Liver (tissue), 9 donors: ENCODE results near the gene KCNQ4. TPM values are rescaled to one million over a fixed set of nuclear protein-coding genes. Genes with fewer than 3 reads are reported as not detected.

Experiments used
- DNase-seq: peaks from one replicate; pipeline ENCODE4 v3.0.0-alpha.2; 2017; ENCODE audit warnings: low spot score
- H3K27ac ChIP-seq, 2 donors: one replicate each; pipeline ENCODE4 v1.7.0; 2013; ENCODE audit warnings: inconsistent platforms in 2 of 2, low read length in 2 of 2, control low read depth in 1 of 2, low read depth in 1 of 2, mild to moderate bottlenecking in 1 of 2
- H3K27me3 ChIP-seq, 4 donors: one replicate each; pipeline versions ENCODE4 v1.6.1 to v1.7.0; 2013; ENCODE audit warnings: low read length in 3 of 4, inconsistent platforms in 1 of 4, mild to moderate bottlenecking in 1 of 4, moderate library complexity in 1 of 4; ENCODE audit not compliant: control insufficient read depth in 4 of 4, insufficient read depth in 4 of 4
- H3K36me3 ChIP-seq, 4 donors: one replicate each; pipeline versions ENCODE4 v1.6.1 to v1.7.0; 2013; ENCODE audit warnings: low read length in 3 of 4, mild to moderate bottlenecking in 3 of 4, low read depth in 1 of 4, moderate library complexity in 1 of 4; ENCODE audit not compliant: control insufficient read depth in 4 of 4, insufficient read depth in 3 of 4
- H3K4me1 ChIP-seq, 4 donors: one replicate each; pipeline versions ENCODE4 v1.6.1 to v1.7.0; 2013; ENCODE audit warnings: low read length in 3 of 4, mild to moderate bottlenecking in 3 of 4, moderate library complexity in 1 of 4; ENCODE audit not compliant: control insufficient read depth in 4 of 4, insufficient read depth in 4 of 4
- H3K4me3 ChIP-seq, 3 donors: one replicate each; pipeline versions ENCODE4 v1.6.1 to v1.7.0; 2013; ENCODE audit warnings: low read length in 3 of 3, control low read depth in 1 of 3, low read depth in 1 of 3, mild to moderate bottlenecking in 1 of 3
- H3K9ac ChIP-seq, 2 donors: one replicate each; pipeline ENCODE4 v1.7.0; 2013; ENCODE audit warnings: low read length in 2 of 2, mild to moderate bottlenecking in 2 of 2, moderate library complexity in 2 of 2, control low read depth in 1 of 2, low read depth in 1 of 2
- H3K9me3 ChIP-seq, 4 donors: one replicate each; pipeline versions ENCODE4 v1.6.1 to v1.7.0; 2013; ENCODE audit warnings: low read length in 3 of 4; ENCODE audit not compliant: control insufficient read depth in 4 of 4
- ATF3 ChIP-seq: IDR thresholded peaks from 2 replicates; pipeline ENCODE4 v1.6.1; 2016; ENCODE audit warnings: antibody characterized with exemption
- EGR1 ChIP-seq, 2 donors: IDR thresholded peaks; 2 replicates each; pipeline ENCODE4 v1.6.1; 2016 to 2018; ENCODE audit warnings: antibody characterized with exemption in 2 of 2, low read depth in 2 of 2
- FOXA1 ChIP-seq: IDR thresholded peaks from 2 replicates; pipeline ENCODE4 v1.6.1; 2016; ENCODE audit warnings: antibody characterized with exemption
- FOXA2 ChIP-seq: IDR thresholded peaks from 2 replicates; pipeline ENCODE4 v1.6.1; 2016; ENCODE audit warnings: antibody characterized with exemption
- GABPA ChIP-seq, 2 donors: IDR thresholded peaks in 1 of 2; conservative IDR thresholded peaks in 1 of 2; 2 replicates each; pipeline ENCODE4 v1.6.1; 2016; ENCODE audit warnings: antibody characterized with exemption in 2 of 2, mild to moderate bottlenecking in 1 of 2, moderate library complexity in 1 of 2
- HNF4G ChIP-seq: IDR thresholded peaks from 2 replicates; pipeline ENCODE4 v1.6.1; 2016; ENCODE audit warnings: antibody characterized with exemption
- MAX ChIP-seq: IDR thresholded peaks from 2 replicates; pipeline ENCODE4 v1.6.1; 2016; ENCODE audit warnings: antibody characterized with exemption
- NR2F2 ChIP-seq: IDR thresholded peaks from 2 replicates; pipeline ENCODE4 v1.6.1; 2016; ENCODE audit warnings: antibody characterized with exemption
- RAD21 ChIP-seq, 2 donors: IDR thresholded peaks; 2 replicates each; pipeline ENCODE4 v1.6.1; 2016; ENCODE audit warnings: antibody characterized with exemption in 2 of 2, mild to moderate bottlenecking in 2 of 2
- RXRA ChIP-seq, 2 donors: IDR thresholded peaks; 2 replicates each; pipeline ENCODE4 v1.6.1; 2017 to 2018; ENCODE audit warnings: antibody characterized with exemption in 2 of 2, mild to moderate bottlenecking in 1 of 2
- SP1 ChIP-seq: IDR thresholded peaks from 2 replicates; pipeline ENCODE4 v1.6.1; 2018; ENCODE audit warnings: antibody characterized with exemption, mild to moderate bottlenecking
- TAF1 ChIP-seq: conservative IDR thresholded peaks from 2 replicates; pipeline ENCODE4 v1.6.1; 2016; ENCODE audit warnings: antibody characterized with exemption, mild to moderate bottlenecking
- YY1 ChIP-seq: IDR thresholded peaks from 2 replicates; pipeline ENCODE4 v1.6.1; 2016; ENCODE audit warnings: antibody characterized with exemption, mild to moderate bottlenecking
- WGBS: extraction: QIAGEN DNeasy Blood & Tissue Kit; methylation state at CpG from one replicate; pipeline ENCODE4 v1.1.7; 2013; 5-methylcytosine and 5-hydroxymethylcytosine counted together
- polyA plus RNA-seq, 2 donors: library from polyadenylated mRNA; stranded (reverse) in 1 of 2; unstranded in 1 of 2; fragments of 200-250 nt in 1 of 2; fragments of >200 nt in 1 of 2; fragmentation: Nextera tagmentation in 1 of 2; extraction: Ambion mirVana in 1 of 2; gene quantifications; one replicate each; pipeline versions ENCODE4 v1.2.1 to v1.2.3, GENCODE V29; 2013 to 2015
- total RNA-seq, 2 donors: library from RNA; depleted of rRNA; stranded (reverse); fragments of >200 nt; gene quantifications; one replicate each; pipeline ENCODE4 v1.2.3, GENCODE V29; 2014
- donor health status: healthy.
- donor health status: healthy.
- donor health status: healthy.
- donor health status: healthy.
- donor health status: healthy.

Gene KCNQ4
- total and polyA plus RNA-seq, 4 donors: 0.10 to 2.1 (median 0.27) TPM

DNA sequence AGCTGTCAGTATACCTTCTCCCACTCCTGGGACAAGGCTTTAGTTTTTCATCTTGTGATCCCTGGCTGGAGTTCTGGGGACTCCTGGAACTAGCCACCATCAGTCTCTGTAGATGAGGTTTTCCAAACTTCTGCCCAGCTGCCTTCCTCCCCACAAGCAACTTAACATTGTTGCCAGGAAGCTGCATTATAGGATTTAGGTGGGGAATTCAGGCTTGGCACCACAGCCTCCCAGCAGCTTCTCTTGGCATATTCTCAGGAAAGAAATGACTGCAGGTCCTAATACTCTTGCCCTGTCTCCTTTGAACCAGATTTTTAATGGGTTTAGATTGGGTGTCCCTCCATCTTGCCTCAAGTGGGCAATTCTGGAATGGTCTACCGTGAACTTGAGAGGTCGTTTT is 18.6 kb upstream of the KCNQ4 start:
- peaks cover 3 to 15% (median 4%) of the 10 kb centered on the region in 4 donors for H3K4me1 ChIP-seq
- no peak overlapping the region for H3K27ac ChIP-seq
- no peak for TF ChIP-seq RXRA (IDR thresholded peaks at IDR 0.05)
- no peak for TF ChIP-seq SP1
- TF ChIP-seq MAX: no peak
- TF ChIP-seq TAF1: no peak
- H3K9me3 ChIP-seq: no peaks in the 10 kb centered on the region
- H3K4me3 ChIP-seq: no peak overlapping the region
- H3K27me3 ChIP-seq: no peaks in the 10 kb centered on the region
- DNase-seq: no peak
- H3K9ac ChIP-seq: no peak overlapping the region
- WGBS: 65% methylated on average over 2 of the region's 2 CpGs
- H3K36me3 ChIP-seq: peaks cover 13 to 72% (median 64%) of the 10 kb centered on the region in 4 donors

DNA sequence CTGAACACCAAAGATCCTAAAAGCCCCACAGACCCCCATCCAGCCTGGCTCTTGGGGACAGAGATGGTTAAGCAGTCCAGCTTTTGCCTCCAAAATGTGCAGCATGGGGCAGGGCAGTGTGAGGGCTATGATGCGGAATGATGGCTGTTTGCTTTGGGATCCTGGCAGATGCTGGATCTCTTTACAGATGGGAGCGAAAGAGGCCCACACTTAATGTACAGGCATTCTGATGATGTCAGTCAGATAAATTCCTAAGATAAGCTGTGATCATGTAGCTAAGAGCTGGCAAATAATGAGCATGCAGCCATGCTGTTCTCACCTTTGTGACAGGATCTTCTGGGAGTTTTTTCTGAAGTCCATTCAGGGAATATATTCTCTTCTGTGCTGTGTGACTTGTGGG is 17.6 kb upstream of the KCNQ4 start:
- H3K27ac ChIP-seq: no peak overlapping the region
- H3K4me3 ChIP-seq: no peak overlapping the region
- TF ChIP-seq MAX (no peak), RAD21 (IDR thresholded peaks at IDR 0.05) (no peak), RXRA (IDR thresholded peaks at IDR 0.05) (no peak), SP1 (no peak), FOXA2 (no peak), EGR1 (IDR thresholded peaks at IDR 0.05; ENCODE audit: low read depth in 2 of 2) (no peak), HNF4G (no peak), GABPA (IDR thresholded peaks at IDR 0.05 in 1 of 2, conservative IDR thresholded peaks at IDR 0.05 in 1 of 2) (no peak), ATF3 (no peak)
- peaks cover 12 to 74% (median 64%) of the 10 kb centered on the region in 4 donors for H3K36me3 ChIP-seq
- WGBS: over 99% methylated on average over 2 of the region's 2 CpGs
- H3K9me3 ChIP-seq: no peaks in the 10 kb centered on the region
- no peak for DNase-seq
- peaks cover 2 to 14% (median 2%) of the 10 kb centered on the region in 4 donors for H3K4me1 ChIP-seq
- H3K9ac ChIP-seq: no peak overlapping the region
- H3K27me3 ChIP-seq: no peaks in the 10 kb centered on the region

DNA sequence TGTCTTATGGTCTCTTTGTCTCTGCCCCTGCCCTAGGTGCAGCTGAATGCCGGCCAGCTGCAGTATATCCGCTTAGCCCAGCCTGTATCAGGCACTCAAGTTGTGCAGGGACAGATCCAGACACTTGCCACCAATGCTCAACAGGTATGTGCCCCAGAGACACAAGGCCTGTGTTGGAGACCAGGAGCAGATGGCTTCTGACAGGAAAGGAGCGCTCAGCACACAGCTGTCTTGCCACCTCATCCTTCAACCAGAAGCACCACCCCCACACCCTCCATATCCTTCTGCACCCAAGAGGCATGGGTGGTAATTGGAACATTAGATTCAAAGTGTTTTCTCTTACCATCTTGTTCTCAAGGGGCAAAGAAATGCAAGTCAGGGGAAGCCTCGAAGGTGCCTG is 17.0 kb upstream of the KCNQ4 start:
- 97% methylated on average over 4 of the region's 4 CpGs for WGBS
- Histone ChIP-seq H3K36me3 (peaks cover 12 to 78% (median 64%) of the 10 kb centered on the region in 4 donors), H3K27ac (no peak overlapping the region), H3K27me3 (no peaks in the 10 kb centered on the region), H3K9ac (no peak overlapping the region), H3K4me3 (no peak overlapping the region), H3K9me3 (no peaks in the 10 kb centered on the region), H3K4me1 (peaks cover 2 to 9% (median 2%) of the 10 kb centered on the region in 4 donors)
- no peak for TF ChIP-seq ATF3
- TF ChIP-seq EGR1 (IDR thresholded peaks at IDR 0.05; ENCODE audit: low read depth in 2 of 2): no peak
- TF ChIP-seq NR2F2: no peak
- TF ChIP-seq RAD21 (IDR thresholded peaks at IDR 0.05): no peak
- no peak for TF ChIP-seq GABPA (IDR thresholded peaks at IDR 0.05 in 1 of 2, conservative IDR thresholded peaks at IDR 0.05 in 1 of 2)
- no peak for TF ChIP-seq YY1
- TF ChIP-seq FOXA2: no peak
- TF ChIP-seq FOXA1: no peak
- no peak for TF ChIP-seq TAF1
- no peak for DNase-seq
